H9 (cell line): ENCODE data around the gene LENG1. TPM values are rescaled to one million over a fixed set of nuclear protein-coding genes. Genes with fewer than 3 reads are reported as not detected.
A peak's percentile ranks its signal among the peaks of the same experiment; 100 is the strongest.

Experiments used
- DNase-seq: peaks from one replicate; pipeline ENCODE4 v3.0.0-alpha.2; 2017
- H2AFZ ChIP-seq: one replicate; pipeline ENCODE4 v1.6.1; 2013; ENCODE audit warnings: mild to moderate bottlenecking, low read length, control low read depth, moderate library complexity
- H2AK5ac ChIP-seq: 2 replicates; pipeline ENCODE4 v1.6.1; 2013; ENCODE audit warnings: low read length, control low read depth, mixed read lengths; ENCODE audit not compliant: insufficient read length
- H2BK120ac ChIP-seq: one replicate; pipeline ENCODE4 v1.6.1; 2013; ENCODE audit warnings: low read depth, mild to moderate bottlenecking, low read length, control low read depth, inconsistent platforms; ENCODE audit not compliant: poor library complexity, severe bottlenecking
- H2BK12ac ChIP-seq: 2 replicates; pipeline ENCODE4 v1.6.1; 2013; ENCODE audit warnings: low read length, control low read depth, mixed read lengths, low read depth; ENCODE audit not compliant: insufficient read length
- H2BK15ac ChIP-seq: 2 replicates; pipeline ENCODE4 v1.6.1; 2013; ENCODE audit warnings: low read depth, low read length, control low read depth
- H2BK20ac ChIP-seq: one replicate; pipeline ENCODE4 v1.6.1; 2013; ENCODE audit warnings: low read depth, mild to moderate bottlenecking, low read length, control low read depth, inconsistent platforms; ENCODE audit not compliant: poor library complexity, severe bottlenecking
- H2BK5ac ChIP-seq: 2 replicates; pipeline ENCODE4 v1.6.1; 2013; ENCODE audit warnings: low read length, control low read depth, mixed read lengths; ENCODE audit not compliant: insufficient read length
- H3K14ac ChIP-seq: 2 replicates; pipeline ENCODE4 v1.6.1; 2013; ENCODE audit warnings: low read length, control low read depth; ENCODE audit not compliant: insufficient read depth
- H3K18ac ChIP-seq: 2 replicates; pipeline ENCODE4 v1.6.1; 2013; ENCODE audit warnings: low read depth, mild to moderate bottlenecking, mixed read lengths, low read length, control low read depth; ENCODE audit not compliant: insufficient read length
- H3K23ac ChIP-seq: 2 replicates; pipeline ENCODE4 v1.6.1; 2013; ENCODE audit warnings: low read length, control low read depth, mixed read lengths, low read depth; ENCODE audit not compliant: insufficient read length
- H3K23me2 ChIP-seq: 2 replicates; pipeline ENCODE4 v1.6.1; 2013; ENCODE audit warnings: low read depth, mild to moderate bottlenecking, mixed read lengths, low read length, control low read depth; ENCODE audit not compliant: insufficient read length, poor library complexity, severe bottlenecking
- H3K27ac ChIP-seq: 2 replicates; pipeline ENCODE4 v1.5.1; 2013; ENCODE audit warnings: low read length, control low read depth, mixed read lengths, low read depth; ENCODE audit not compliant: insufficient read length
- H3K27me3 ChIP-seq: 2 replicates; pipeline ENCODE4 v1.6.1; 2013; ENCODE audit warnings: low read length, control low read depth, inconsistent platforms; ENCODE audit not compliant: insufficient read depth
- H3K4ac ChIP-seq: 2 replicates; pipeline ENCODE4 v1.6.1; 2013; ENCODE audit warnings: low read depth, mild to moderate bottlenecking, control low read depth, inconsistent platforms, low read length, moderate library complexity
- H3K4me1 ChIP-seq: 2 replicates; pipeline ENCODE4 v1.6.1; 2013; ENCODE audit warnings: low read length, control low read depth, inconsistent platforms; ENCODE audit not compliant: insufficient read depth
- H3K4me2 ChIP-seq: 2 replicates; pipeline ENCODE4 v1.6.1; 2013; ENCODE audit warnings: low read length, control low read depth, mixed read lengths; ENCODE audit not compliant: insufficient read length, insufficient read depth
- H3K56ac ChIP-seq: 2 replicates; pipeline ENCODE4 v1.6.1; 2013; ENCODE audit warnings: low read depth, mild to moderate bottlenecking, mixed read lengths, low read length, control low read depth; ENCODE audit not compliant: insufficient read length
- H3K79me1 ChIP-seq: 2 replicates; pipeline ENCODE4 v1.6.1; 2013; ENCODE audit warnings: low read depth, mild to moderate bottlenecking, moderate library complexity, low read length, control low read depth, inconsistent platforms; ENCODE audit not compliant: insufficient read depth, poor library complexity, severe bottlenecking
- H3K79me2 ChIP-seq: 2 replicates; pipeline ENCODE4 v1.6.1; 2013; ENCODE audit warnings: low read length, control low read depth, inconsistent platforms; ENCODE audit not compliant: insufficient read depth
- H3K9ac ChIP-seq: 2 replicates; pipeline ENCODE4 v1.6.1; 2013; ENCODE audit warnings: low read length, control low read depth, mixed read lengths; ENCODE audit not compliant: insufficient read length; ENCODE audit errors: extremely low read depth
- H3K9me3 ChIP-seq: one replicate; pipeline ENCODE4 v1.6.1; 2013; ENCODE audit warnings: low read depth, low read length, inconsistent platforms; ENCODE audit not compliant: control insufficient read depth
- H3T11ph ChIP-seq: one replicate; pipeline ENCODE4 v1.6.1; 2013; ENCODE audit warnings: mild to moderate bottlenecking, low read length, control low read depth, inconsistent platforms
- H4K20me1 ChIP-seq: one replicate; pipeline ENCODE4 v1.6.1; 2013; ENCODE audit not compliant: control insufficient read depth, insufficient read length, insufficient read depth
- H4K5ac ChIP-seq: 2 replicates; pipeline ENCODE4 v1.6.1; 2013; ENCODE audit warnings: low read depth, mild to moderate bottlenecking, mixed read lengths, low read length, control low read depth; ENCODE audit not compliant: insufficient read length
- H4K8ac ChIP-seq: replicated peaks from 2 replicates; pipeline ENCODE4 v1.6.1; 2013; ENCODE audit warnings: low read length, control low read depth, mixed read lengths, low read depth; ENCODE audit not compliant: insufficient read length
- H4K91ac ChIP-seq: 2 replicates; pipeline ENCODE4 v1.6.1; 2013; ENCODE audit warnings: low read depth, mild to moderate bottlenecking, moderate library complexity, mixed read lengths, low read length, control low read depth; ENCODE audit not compliant: insufficient read length
- H3K27ac Mint-ChIP-seq, 3 experiments: 2 replicates in 2 of 3; 3 replicates in 1 of 3; pipeline ENCODE4 v1.8.0; 2020 to 2021; ENCODE audit warnings: mixed read lengths in 3 of 3, mild to moderate bottlenecking in 1 of 3, moderate library complexity in 1 of 3
- H3K27me3 Mint-ChIP-seq: 2 replicates; pipeline ENCODE4 v1.8.0; 2021; ENCODE audit warnings: low read depth, mild to moderate bottlenecking, moderate library complexity, mixed read lengths
- H3K36me3 Mint-ChIP-seq, 3 experiments: 2 replicates in 2 of 3; 3 replicates in 1 of 3; pipeline ENCODE4 v1.8.0; 2020 to 2021; ENCODE audit warnings: low read depth in 3 of 3, mixed read lengths in 3 of 3; ENCODE audit not compliant: insufficient read depth in 1 of 3
- H3K4me1 Mint-ChIP-seq, 2 experiments: 2 replicates each; pipeline ENCODE4 v1.8.0; 2020; ENCODE audit warnings: mixed read lengths in 2 of 2
- H3K4me3 Mint-ChIP-seq, 2 experiments: 2 replicates in 1 of 2; 3 replicates in 1 of 2; pipeline ENCODE4 v1.8.0; 2020 to 2021; ENCODE audit warnings: mild to moderate bottlenecking in 2 of 2, mixed read lengths in 2 of 2, moderate library complexity in 1 of 2
- H3K9me3 Mint-ChIP-seq, 2 experiments: 2 replicates in 1 of 2; 3 replicates in 1 of 2; pipeline ENCODE4 v1.8.0; 2020; ENCODE audit warnings: mild to moderate bottlenecking in 2 of 2, mixed read lengths in 2 of 2, moderate library complexity in 1 of 2
- CTCF ChIP-seq: fragments of 200-600 bp; sonication (generic); conservative IDR thresholded peaks from 3 replicates; pipeline ENCODE4 v1.8.0; 2021; ENCODE audit warnings: antibody characterized with exemption, mild to moderate bottlenecking
- WGBS: extraction: QIAGEN DNeasy Blood & Tissue Kit; methylation state at CpG from one replicate; pipeline ENCODE4 v1.1.7; 2013; ENCODE audit warnings: missing lambda C conversion rate, low lambda C conversion rate, mixed read lengths; ENCODE audit not compliant: insufficient read length; ENCODE audit errors: extremely low coverage; 5-methylcytosine and 5-hydroxymethylcytosine counted together
- total RNA-seq: library from RNA; stranded (reverse); gene quantifications from 2 replicates; pipeline ENCODE4 v1.2.1, GENCODE V29; 2021

LENG1 gene
- total RNA-seq, 1 experiment from 2014 or later: 7.1 TPM

GRCh38 chr19:54190503-54191010 is 31.0 kb upstream of the LENG1 start:
- H3K4me2 ChIP-seq: peak overlapping the region; percentile 89
- no peaks in the 10 kb centered on the region for H3K79me2 ChIP-seq
- H3K9ac ChIP-seq: peak overlapping the region; percentile 82
- Mint-ChIP-seq H3K27ac (peak overlapping the region; percentile 100), H3K4me3 (peak overlapping the region; percentile 87 to 93), H3K4me1 (peaks cover 13 to 29% of the 10 kb centered on the region in 2 experiments), H3K36me3 (peaks cover 29 to 56% (median 55%) of the 10 kb centered on the region in 3 experiments), H3K27me3 (no peaks in the 10 kb centered on the region), H3K9me3 (no peaks in the 10 kb centered on the region)
- no peak overlapping the region for H4K8ac ChIP-seq
- H2BK20ac ChIP-seq: no peak overlapping the region
- H3K27me3 ChIP-seq: no peaks in the 10 kb centered on the region
- no peak overlapping the region for H2AK5ac ChIP-seq
- peaks cover 3% of the 10 kb centered on the region; the same call in 1 of the 2 replicates for H3K4me1 ChIP-seq
- H3T11ph ChIP-seq: no peak overlapping the region
- H4K91ac ChIP-seq: no peak overlapping the region
- H2BK5ac ChIP-seq: peak overlapping the region; percentile 42
- no peaks in the 10 kb centered on the region for H3K79me1 ChIP-seq
- H4K20me1 ChIP-seq: peaks cover 3% of the 10 kb centered on the region
- H2AFZ ChIP-seq: no peak overlapping the region
- H2BK15ac ChIP-seq: no peak overlapping the region
- no CpG with 5 or more reads among the region's 56 CpGs for WGBS
- no peak for TF ChIP-seq CTCF
- peak overlapping the region; percentile 36 for H4K5ac ChIP-seq
- H3K9me3 ChIP-seq: no peaks in the 10 kb centered on the region
- H3K56ac ChIP-seq: no peak overlapping the region
- no peak overlapping the region for H2BK12ac ChIP-seq
- H3K23ac ChIP-seq: no peak overlapping the region
- peak; percentile 98 for DNase-seq
- H3K4ac ChIP-seq: no peak overlapping the region
- H3K27ac ChIP-seq: peak overlapping the region; percentile 80
- no peak overlapping the region for H2BK120ac ChIP-seq
- H3K14ac ChIP-seq: peak overlapping the region; percentile 94
- H3K23me2 ChIP-seq: peaks cover 11% of the 10 kb centered on the region
- peak overlapping the region; percentile 94 for H3K18ac ChIP-seq
